Uterus (tissue), 4 donors: ENCODE results near the gene PHPT1. TPM values are rescaled to one million over a fixed set of nuclear protein-coding genes. Genes with fewer than 3 reads are reported as not detected.

Source experiments
- DNase-seq, 2 donors: peaks; one replicate each; pipeline ENCODE4 v3.0.0-alpha.2; 2019 to 2020
- H3K27ac ChIP-seq, 2 donors: fragments of 200-600 bp; sonication (generic); 1 replicate in 1 of 2; 2 replicates in 1 of 2; pipeline ENCODE4 v1.5.1; 2016 to 2018
- H3K27me3 ChIP-seq, 2 donors: fragments of 200-600 bp; sonication (generic); one replicate each; pipeline ENCODE4 v1.5.1; 2018 to 2019; ENCODE audit warnings: control low read depth in 1 of 2
- H3K36me3 ChIP-seq, 2 donors: fragments of 200-600 bp; sonication (generic); one replicate each; pipeline ENCODE4 v1.5.1; 2019; ENCODE audit warnings: control low read depth in 1 of 2
- H3K4me1 ChIP-seq, 2 donors: fragments of 200-600 bp; sonication (generic); one replicate each; pipeline ENCODE4 v1.5.1; 2018 to 2019; ENCODE audit warnings: control low read depth in 1 of 2
- H3K4me3 ChIP-seq, 2 donors: fragments of 200-600 bp; sonication (generic); 1 replicate in 1 of 2; 2 replicates in 1 of 2; pipeline ENCODE4 v1.5.1; 2018 to 2019; ENCODE audit warnings: mild to moderate bottlenecking in 1 of 2
- H3K9me3 ChIP-seq, 2 donors: fragments of 200-600 bp; sonication (generic); one replicate each; pipeline ENCODE4 v1.5.1; 2019; ENCODE audit warnings: control low read depth in 1 of 2
- CTCF ChIP-seq, 4 experiments: fragments of 200-600 bp in 2 of 4; fragments of 450-650 bp in 2 of 4; sonication (generic) in 2 of 4; IDR thresholded peaks; one replicate each; pipeline ENCODE4 v1.5.1; 2016 to 2019; ENCODE audit warnings: antibody characterized with exemption in 4 of 4, mild to moderate bottlenecking in 2 of 4, moderate library complexity in 1 of 4
- POLR2A ChIP-seq, 2 donors: fragments of 450-650 bp; IDR thresholded peaks; one replicate each; pipeline ENCODE4 v1.6.1; 2016; ENCODE audit warnings: antibody characterized with exemption in 2 of 2, mild to moderate bottlenecking in 1 of 2, moderate library complexity in 1 of 2
- intact Hi-C: fragments of 100-400 bp; cut with DNase I; formaldehyde crosslinking; loops from one replicate; pipeline ENCODE4 v1.15.1; 2023; ENCODE audit warnings: low total_unique reads
- total RNA-seq, 4 donors: library from RNA; depleted of rRNA in 3 of 4; stranded (reverse); fragments of >200 nt in 3 of 4; gene quantifications; one replicate each; pipeline versions ENCODE4 v1.1.0 to v1.2.4, GENCODE V29; 2014 to 2023
- donor health status: DM: yes; HTN: yes; CAD: no.

Gene PHPT1
- total RNA-seq, 4 donors from 2014 or later: 12.4 to 55.5 (median 31.4) TPM

- Histone ChIP-seq H3K27ac (peak within 1 kb of the TSS; percentile 69 to 70), H3K27me3 (no peaks in the 10 kb centered on the region)
- peak; percentile 96 to 99 for DNase-seq
Observed at GRCh38 chr9:136885950-136886578, 36.9 kb downstream of the PHPT1 start, which contains the start of gene TRAF2. Gene TRAF2 (plus strand): TSS chr9:136886516. CDS start chr9:136898741, 12,225 bp downstream.

GRCh38 chr9:136886610-136887597 is 37.7 kb downstream of the PHPT1 start:
- no peaks in the 10 kb centered on the region for H3K27me3 ChIP-seq
- DNase-seq: no peak
- no peaks in the 10 kb centered on the region for H3K9me3 ChIP-seq
- H3K36me3 ChIP-seq: no peaks in the 10 kb centered on the region
- peak overlapping the region; percentile 59 to 83 for H3K4me3 ChIP-seq
- intact Hi-C loops: no loop called here
- TF ChIP-seq POLR2A (IDR thresholded peaks at IDR 0.05) (no peak), CTCF (IDR thresholded peaks at IDR 0.05) (no peak)
- H3K27ac ChIP-seq: peak overlapping the region; percentile 69 to 70
- peaks cover 0 to 5% of the 10 kb centered on the region in 2 donors for H3K4me1 ChIP-seq

More at GRCh38 chr9:136885950-136886578, 36.9 kb downstream of the PHPT1 start, which contains the start of gene TRAF2:
- Histone ChIP-seq H3K9me3 (no peaks in the 10 kb centered on the region), H3K4me1 (peaks cover 0 to 5% of the 10 kb centered on the region in 2 donors), H3K4me3 (peak within 1 kb of the TSS; percentile 59 to 83), H3K36me3 (no peaks in the 10 kb centered on the region)
- peak in 1 of 4 experiments; percentile 4 for TF ChIP-seq CTCF (IDR thresholded peaks at IDR 0.05)
- peak; percentile 27 to 30 for TF ChIP-seq POLR2A (IDR thresholded peaks at IDR 0.05)
- intact Hi-C loops: no loop called here

- TF ChIP-seq POLR2A (IDR thresholded peaks at IDR 0.05) (no peak), CTCF (IDR thresholded peaks at IDR 0.05) (no peak)
- H3K27ac ChIP-seq: no peak overlapping the region
- intact Hi-C loops: no loop called here
Observed at GRCh38 chr9:136888454-136888853, 39.2 kb downstream of the PHPT1 start.

GRCh38 chr9:136889858-136890257 is 40.6 kb downstream of the PHPT1 start:
- TF ChIP-seq POLR2A (IDR thresholded peaks at IDR 0.05) (no peak), CTCF (IDR thresholded peaks at IDR 0.05) (no peak)
- Histone ChIP-seq H3K4me3 (no peak overlapping the region), H3K36me3 (no peaks in the 10 kb centered on the region), H3K9me3 (no peaks in the 10 kb centered on the region), H3K4me1 (peaks cover 0 to 5% of the 10 kb centered on the region in 2 donors), H3K27ac (no peak overlapping the region), H3K27me3 (no peaks in the 10 kb centered on the region)
- intact Hi-C loops: no loop called here
- no peak for DNase-seq

More at GRCh38 chr9:136888454-136888853, 39.2 kb downstream of the PHPT1 start:
- DNase-seq: no peak
- no peaks in the 10 kb centered on the region for H3K27me3 ChIP-seq
- no peaks in the 10 kb centered on the region for H3K36me3 ChIP-seq
- H3K4me3 ChIP-seq: no peak overlapping the region
- peaks cover 0 to 5% of the 10 kb centered on the region in 2 donors for H3K4me1 ChIP-seq
- H3K9me3 ChIP-seq: no peaks in the 10 kb centered on the region
